ENCODE data around the gene COPZ1. TPM values are rescaled to one million over a fixed set of nuclear protein-coding genes. Genes with fewer than 3 reads are reported as not detected.
A peak's percentile ranks its signal among the peaks of the same experiment; 100 is the strongest.

The COPZ1 gene
- 197 and 219 TPM in 2 replicates for total RNA-seq (ENCODE audit: low replicate concordance)

- peak; percentile 99 for DNase-seq (ENCODE audit: low spot score)
- H3K36me3 ChIP-seq = no peaks in the 10 kb centered on the region
- H3K27ac Mint-ChIP-seq = peak within 1 kb of the TSS; percentile 96
- peaks cover 31% of the 10 kb centered on the region for H3K4me1 Mint-ChIP-seq
- no peaks in the 10 kb centered on the region for H3K27me3 ChIP-seq
- peaks cover 46% of the 10 kb centered on the region for H3K79me2 ChIP-seq (ENCODE audit: low read depth)
- H3K36me3 Mint-ChIP-seq = peaks cover 3% of the 10 kb centered on the region
- H3K9me3 ChIP-seq (ENCODE audit: low read depth) = no peaks in the 10 kb centered on the region
- H3K9me3 Mint-ChIP-seq = no peaks in the 10 kb centered on the region
- peaks cover 7% of the 10 kb centered on the region for H3K27me3 Mint-ChIP-seq (ENCODE audit: insufficient read depth, low read depth)
- peak within 1 kb of the TSS; percentile 98 for H2AFZ ChIP-seq (replicated peaks)
- peak within 1 kb of the TSS; percentile 99 for H3K4me3 Mint-ChIP-seq
- peak; percentile 84 for TF ChIP-seq CTCF (IDR thresholded peaks at IDR 0.05)
- no peak for TF ChIP-seq EZH2 (IDR thresholded peaks at IDR 0.05)
- H3K27ac ChIP-seq = peak within 1 kb of the TSS; percentile 5
- H3F3A ChIP-seq (ENCODE audit: low read depth) = peaks cover 22% of the 10 kb centered on the region
- H4K20me1 ChIP-seq (ENCODE audit: low read depth) = no peaks in the 10 kb centered on the region
- H3K4me2 ChIP-seq = peak within 1 kb of the TSS; percentile 81
- H3K9ac ChIP-seq = peak within 1 kb of the TSS; percentile 89
- H3K4me1 ChIP-seq = peaks cover 11% of the 10 kb centered on the region
- H3K4me3 ChIP-seq = peak within 1 kb of the TSS; percentile 76
These were observed at the start of gene COPZ1 for GRCh38 chr12:54324617-54325441. Gene COPZ1, plus strand, starts transcription at chr12:54325131. Its CDS starts 33 bp downstream, at chr12:54325164.

- H3K4me3 Mint-ChIP-seq = peak overlapping the region; percentile 46
- DNase-seq (ENCODE audit: low spot score) = no peak
- TF ChIP-seq EZH2 (IDR thresholded peaks at IDR 0.05) (no peak), CTCF (IDR thresholded peaks at IDR 0.05) (no peak), EZH2phosphoT487 (IDR thresholded peaks at IDR 0.05) (no peak)
- H3K27ac Mint-ChIP-seq = no peak overlapping the region
- H4K20me1 ChIP-seq (ENCODE audit: low read depth) = peaks cover 76% of the 10 kb centered on the region
- peak overlapping the region; percentile 2 for H3K4me3 ChIP-seq
- H3K4me1 Mint-ChIP-seq = peaks cover 32% of the 10 kb centered on the region
- H3K4me1 ChIP-seq = peaks cover 25% of the 10 kb centered on the region
- no peaks in the 10 kb centered on the region for H3K27me3 ChIP-seq
- peaks cover 61% of the 10 kb centered on the region for H3F3A ChIP-seq (ENCODE audit: low read depth)
- H2AFZ ChIP-seq (replicated peaks) = no peak overlapping the region
- H3K36me3 ChIP-seq = peaks cover 19% of the 10 kb centered on the region
- peak overlapping the region; percentile 98 for H3K4me2 ChIP-seq
- no peaks in the 10 kb centered on the region for H3K9me3 ChIP-seq (ENCODE audit: low read depth)
- no peaks in the 10 kb centered on the region for H3K9me3 Mint-ChIP-seq
- no peak overlapping the region for H3K9ac ChIP-seq
- H3K36me3 Mint-ChIP-seq = peaks cover 29% of the 10 kb centered on the region
- H3K27ac ChIP-seq = peak overlapping the region; percentile 23
- H3K79me2 ChIP-seq (ENCODE audit: low read depth) = peaks cover 90% of the 10 kb centered on the region
- H3K27me3 Mint-ChIP-seq (ENCODE audit: insufficient read depth, low read depth) = no peaks in the 10 kb centered on the region
These were observed 48.6 kb upstream of the COPZ1 start for GRCh38 chr12:54276368-54276767.

GRCh38 chr12:54277823-54278276 lies 47.1 kb upstream of the COPZ1 start:
- no peak overlapping the region for H3K27ac ChIP-seq
- no peaks in the 10 kb centered on the region for H3K9me3 Mint-ChIP-seq

More at GRCh38 chr12:54277823-54278276, 47.1 kb upstream of the COPZ1 start:
- Histone ChIP-seq H3K36me3 (peaks cover 25% of the 10 kb centered on the region), H3F3A (ENCODE audit: low read depth) (peaks cover 62% of the 10 kb centered on the region), H3K27me3 (no peaks in the 10 kb centered on the region), H3K9me3 (ENCODE audit: low read depth) (no peaks in the 10 kb centered on the region), H3K79me2 (ENCODE audit: low read depth) (peaks cover 90% of the 10 kb centered on the region), H3K4me2 (peak overlapping the region; percentile 98), H3K4me3 (peak overlapping the region; percentile 88), H4K20me1 (ENCODE audit: low read depth) (peaks cover 85% of the 10 kb centered on the region), H3K9ac (peak overlapping the region; percentile 92), H3K4me1 (peaks cover 32% of the 10 kb centered on the region), H2AFZ (replicated peaks) (no peak overlapping the region)
- DNase-seq (ENCODE audit: low spot score) = no peak
- H3K4me3 Mint-ChIP-seq = no peak overlapping the region
- H3K36me3 Mint-ChIP-seq = peaks cover 26% of the 10 kb centered on the region
- peaks cover 3% of the 10 kb centered on the region for H3K27me3 Mint-ChIP-seq (ENCODE audit: insufficient read depth, low read depth)
- peaks cover 46% of the 10 kb centered on the region for H3K4me1 Mint-ChIP-seq
- peak overlapping the region; percentile 61 for H3K27ac Mint-ChIP-seq
- TF ChIP-seq EZH2phosphoT487 (IDR thresholded peaks at IDR 0.05) = no peak
